ENCODE measurements around the gene MYBPC2. TPM values are rescaled to one million over a fixed set of nuclear protein-coding genes. Genes with fewer than 3 reads are reported as not detected.
A peak's percentile ranks its signal among the peaks of the same experiment; 100 is the strongest.
"Not testable (repeated sequence)": the region's sequence is repeated elsewhere in the genome, so short reads cannot be mapped to it uniquely, and the experiment has no call there.

Gene MYBPC2
- total RNA-seq, 1 experiment from 2014 or later, result not detected

DNA sequence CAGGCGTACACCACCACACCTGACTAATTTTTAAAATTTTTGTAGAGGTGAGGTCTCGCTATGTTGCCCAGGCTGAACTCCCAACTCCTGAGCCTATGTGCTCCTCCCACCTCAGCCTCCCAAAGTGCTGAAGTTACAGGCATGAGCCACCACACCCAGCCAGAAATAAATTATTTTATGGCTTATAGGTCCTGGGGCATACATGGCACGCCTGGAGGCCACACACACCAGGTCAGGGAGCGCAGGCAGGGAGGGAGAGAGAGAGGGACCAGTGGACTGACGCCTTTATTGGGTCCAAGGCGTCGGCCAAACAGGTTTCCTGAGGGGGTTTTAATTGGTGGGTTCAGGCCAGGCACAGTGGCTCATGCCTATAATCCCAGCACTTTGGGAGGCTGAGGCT is 7.1 kb upstream of the MYBPC2 start:
- no peak for DNase-seq (ENCODE audit: extremely low read depth, low read depth)

DNA sequence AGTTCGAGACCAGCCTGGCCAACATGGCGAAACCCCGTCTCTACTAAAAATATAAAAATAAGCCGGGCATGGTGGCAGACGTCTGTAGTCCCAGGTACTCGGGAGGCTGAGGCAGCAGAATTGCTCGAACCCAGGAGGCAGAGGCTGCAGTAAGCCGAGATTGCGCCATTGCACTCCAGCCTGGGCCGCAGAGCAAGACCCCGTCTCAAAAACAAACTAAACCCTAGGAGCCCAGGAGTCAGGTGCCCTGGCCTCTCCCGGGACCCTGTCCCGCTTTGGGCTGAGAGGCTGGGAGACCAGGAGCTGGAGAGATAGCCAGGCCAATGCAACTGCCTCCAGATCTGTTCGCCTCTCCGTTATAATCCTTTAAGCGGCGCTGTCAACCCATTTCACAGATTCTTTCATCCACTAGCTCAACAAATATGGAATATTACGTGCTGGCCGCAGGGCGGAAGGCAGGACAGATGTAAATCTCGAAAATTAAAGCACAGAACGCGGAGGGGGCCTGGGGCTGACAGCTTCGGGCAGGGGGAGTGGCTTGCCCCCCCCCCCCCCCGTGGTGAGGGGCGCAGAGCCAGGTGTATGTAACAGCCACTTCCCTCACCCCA is 5.3 kb upstream of the MYBPC2 start:
- DNase-seq (ENCODE audit: extremely low read depth, low read depth), result no peak

DNA sequence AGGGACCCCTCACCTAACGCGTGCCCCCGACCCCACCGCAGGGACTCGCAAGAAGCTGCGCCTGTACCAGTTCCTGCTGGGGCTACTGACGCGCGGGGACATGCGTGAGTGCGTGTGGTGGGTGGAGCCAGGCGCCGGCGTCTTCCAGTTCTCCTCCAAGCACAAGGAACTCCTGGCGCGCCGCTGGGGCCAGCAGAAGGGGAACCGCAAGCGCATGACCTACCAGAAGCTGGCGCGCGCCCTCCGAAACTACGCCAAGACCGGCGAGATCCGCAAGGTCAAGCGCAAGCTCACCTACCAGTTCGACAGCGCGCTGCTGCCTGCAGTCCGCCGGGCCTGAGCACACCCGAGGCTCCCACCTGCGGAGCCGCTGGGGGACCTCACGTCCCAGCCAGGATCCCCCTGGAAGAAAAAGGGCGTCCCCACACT is 4.7 kb upstream of the MYBPC2 start:
- DNase-seq (ENCODE audit: extremely low read depth, low read depth), result no peak

DNA sequence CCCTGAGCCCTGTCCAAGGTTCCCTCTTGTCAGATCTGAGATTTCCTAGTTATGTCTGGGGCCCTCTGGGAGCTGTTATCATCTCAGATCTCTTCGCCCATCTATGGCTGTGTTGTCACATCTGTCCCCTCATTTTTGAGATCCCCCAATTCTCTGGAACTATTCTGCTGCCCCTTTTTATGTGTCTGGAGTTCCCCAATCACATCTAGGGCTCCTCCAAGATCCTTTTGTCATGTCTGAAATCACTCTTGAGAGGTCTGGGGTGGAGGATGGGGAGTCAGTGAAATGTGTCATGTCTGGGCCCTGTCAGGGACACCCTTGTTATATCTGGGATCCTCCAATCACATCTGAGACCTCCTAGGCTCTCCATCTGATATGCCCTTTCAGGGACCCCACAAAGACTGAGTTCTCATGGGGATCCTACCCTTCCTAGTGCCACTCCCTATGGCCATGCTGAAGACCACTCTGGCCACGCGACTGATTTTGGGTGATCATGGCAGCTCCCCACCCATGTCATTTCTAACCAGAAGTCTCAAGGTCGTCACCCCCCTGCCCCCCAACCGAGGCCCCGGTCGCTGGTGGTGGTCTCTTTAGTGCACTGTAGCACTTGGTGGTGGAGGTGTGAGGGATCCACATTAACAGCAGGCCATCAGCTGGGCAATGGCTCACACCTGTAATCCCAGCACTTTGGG is 3.8 kb upstream of the MYBPC2 start:
- no peak for DNase-seq (ENCODE audit: extremely low read depth, low read depth)

DNA sequence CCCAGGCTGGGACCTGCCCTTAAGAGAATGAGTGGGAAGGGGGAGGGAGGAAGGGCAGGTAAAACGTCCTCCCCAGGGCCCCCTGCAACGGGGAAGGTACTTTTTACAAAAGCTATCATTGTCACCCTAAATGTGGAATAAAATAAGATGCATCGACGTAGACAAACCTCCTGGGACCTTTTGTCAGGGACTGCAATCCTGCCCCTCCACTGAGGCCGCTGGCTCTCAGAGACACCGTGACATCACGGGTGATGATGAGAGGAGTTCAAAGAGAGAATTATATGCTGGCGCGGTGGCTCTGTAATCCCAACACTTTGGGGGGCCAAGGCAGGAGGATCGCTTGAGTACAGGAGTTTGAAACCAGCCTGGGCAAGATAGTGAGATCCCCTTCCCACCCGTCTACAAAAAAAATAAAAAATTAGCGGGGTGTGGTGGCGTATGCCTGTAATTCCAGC is 1.8 kb upstream of the MYBPC2 start:
- no peak for DNase-seq (ENCODE audit: extremely low read depth, low read depth)

DNA sequence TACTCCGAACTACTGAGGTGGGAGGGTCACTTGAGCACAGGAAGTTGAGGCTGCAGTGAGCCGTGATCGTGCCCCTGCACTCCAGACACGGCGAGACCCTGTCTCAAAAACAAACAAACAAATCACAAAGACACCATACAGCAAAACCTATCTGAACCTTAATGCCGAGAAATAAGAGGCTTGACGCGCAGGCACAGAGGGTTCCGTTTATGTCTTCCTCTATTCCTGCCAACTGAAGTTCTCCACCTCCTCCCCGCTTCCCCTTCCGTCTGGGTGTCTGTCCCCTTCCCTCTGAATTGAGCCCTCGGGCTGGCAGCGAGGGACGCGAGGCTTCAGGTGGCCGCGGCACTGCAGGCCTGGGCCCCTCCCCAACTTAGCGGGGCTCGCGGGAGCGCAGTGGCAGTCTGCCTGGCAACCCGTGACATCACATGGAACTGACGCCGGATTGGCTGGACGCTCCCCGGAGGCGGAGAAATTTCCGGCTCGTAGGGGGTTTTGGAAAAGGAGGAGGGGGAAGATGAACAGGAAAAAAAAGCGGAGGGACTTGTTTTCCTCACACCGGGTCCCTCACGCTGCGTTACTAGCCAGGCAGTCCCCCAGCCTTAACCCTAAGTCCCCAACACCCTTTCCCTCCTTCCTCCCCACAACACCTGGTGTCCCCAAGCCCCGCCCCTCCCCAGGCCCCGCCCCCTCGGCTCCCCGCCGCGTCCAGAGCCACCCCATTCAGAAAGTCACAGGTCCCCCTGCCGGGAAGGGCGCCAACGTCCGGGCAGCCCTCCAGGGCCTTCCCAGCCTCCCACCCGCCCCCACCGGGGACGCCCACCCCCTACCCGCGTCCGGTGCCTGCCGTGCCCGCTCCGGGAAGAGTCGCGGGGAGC is 1.1 kb upstream of the MYBPC2 start:
- DNase-seq (ENCODE audit: extremely low read depth, low read depth), result peak; percentile 57

DNA sequence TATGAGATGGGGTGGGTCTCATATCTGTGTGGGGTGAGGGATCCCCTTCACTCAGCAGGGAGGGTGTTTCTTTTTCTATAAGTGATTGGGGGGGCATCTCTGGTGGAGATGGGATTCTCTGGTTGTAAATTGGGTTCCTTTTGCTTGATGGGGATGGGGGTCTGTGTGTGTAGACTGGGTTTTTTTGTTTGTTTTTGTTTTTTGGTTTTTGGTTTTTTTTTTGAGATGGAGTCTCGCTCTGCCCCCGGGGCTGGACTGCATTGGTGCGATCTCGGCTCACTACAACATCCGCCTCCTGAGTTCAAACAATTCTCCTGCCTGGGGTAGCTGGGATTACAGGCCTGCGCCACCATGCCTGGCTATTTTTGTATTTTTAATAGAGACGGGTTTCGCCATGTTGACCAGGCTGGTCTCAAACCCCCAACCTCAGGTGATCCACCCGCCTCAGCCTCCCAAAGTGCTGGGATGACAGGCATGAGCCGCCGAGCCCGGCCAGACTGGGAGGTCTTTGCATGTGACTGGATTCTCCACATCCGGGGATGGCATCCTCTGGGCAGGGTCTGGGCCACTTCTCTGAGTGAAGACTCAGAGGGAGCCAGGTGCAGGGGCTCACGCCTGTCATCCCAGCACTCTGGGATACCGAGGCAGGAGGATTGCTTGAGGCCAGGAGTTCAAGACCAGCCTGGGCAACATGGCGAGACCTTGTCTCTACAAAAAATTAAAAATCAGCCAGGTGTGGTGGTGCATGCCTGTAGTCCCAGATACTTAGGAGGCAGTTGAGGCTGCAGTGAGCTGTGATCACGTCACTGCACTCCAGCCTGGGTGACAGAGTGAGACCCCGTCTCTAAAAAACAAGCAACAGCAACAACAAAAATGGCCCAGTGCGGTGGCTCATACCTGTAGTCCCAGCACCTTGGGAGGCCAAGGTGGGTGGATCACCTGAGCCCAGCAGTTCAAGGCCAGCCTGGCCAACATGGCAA is 799 bp downstream of the MYBPC2 start:
- no peak for DNase-seq (ENCODE audit: extremely low read depth, low read depth)

DNA sequence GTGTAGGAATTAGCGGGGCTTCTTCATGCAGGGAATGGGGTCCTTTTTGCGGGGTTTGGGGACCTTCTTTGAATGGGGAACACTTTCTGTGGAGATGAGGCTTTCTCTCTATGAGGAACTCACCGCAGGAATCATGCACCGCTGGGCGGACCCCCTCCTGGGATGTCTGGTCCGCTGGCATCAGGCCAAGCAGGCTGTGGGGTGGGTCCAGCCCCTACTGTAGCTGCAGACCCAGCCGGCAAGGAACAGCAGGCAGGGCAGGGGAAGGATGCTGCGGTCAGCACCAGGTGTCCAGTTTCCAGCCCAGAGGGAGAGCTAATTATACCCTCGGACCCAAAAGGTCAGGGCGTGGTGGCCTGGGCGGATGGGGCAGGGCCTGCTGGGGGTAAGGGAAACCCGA is 1.8 kb downstream of the MYBPC2 start:
- no peak for DNase-seq (ENCODE audit: extremely low read depth, low read depth)

DNA sequence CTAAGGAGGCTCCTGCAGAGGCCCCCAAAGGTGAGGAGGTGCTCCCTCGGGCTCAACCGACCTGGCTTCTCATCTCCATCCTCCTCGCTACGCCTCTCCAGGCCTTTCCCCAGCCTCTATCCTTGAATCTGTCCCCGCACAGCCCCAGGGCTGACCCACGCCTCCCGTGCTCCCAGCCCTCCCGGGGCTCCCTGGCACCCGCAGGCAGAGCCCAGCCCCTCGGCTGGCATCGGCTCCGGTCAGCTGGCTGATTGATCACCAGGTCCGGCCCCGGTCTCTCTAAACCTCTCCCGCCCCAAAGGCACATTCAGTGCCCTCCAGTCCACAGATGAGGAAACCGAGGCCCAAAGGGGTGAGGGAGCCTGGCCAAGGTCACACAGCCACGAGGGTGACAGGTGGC is 2.5 kb downstream of the MYBPC2 start:
- no peak for DNase-seq (ENCODE audit: extremely low read depth, low read depth)

DNA sequence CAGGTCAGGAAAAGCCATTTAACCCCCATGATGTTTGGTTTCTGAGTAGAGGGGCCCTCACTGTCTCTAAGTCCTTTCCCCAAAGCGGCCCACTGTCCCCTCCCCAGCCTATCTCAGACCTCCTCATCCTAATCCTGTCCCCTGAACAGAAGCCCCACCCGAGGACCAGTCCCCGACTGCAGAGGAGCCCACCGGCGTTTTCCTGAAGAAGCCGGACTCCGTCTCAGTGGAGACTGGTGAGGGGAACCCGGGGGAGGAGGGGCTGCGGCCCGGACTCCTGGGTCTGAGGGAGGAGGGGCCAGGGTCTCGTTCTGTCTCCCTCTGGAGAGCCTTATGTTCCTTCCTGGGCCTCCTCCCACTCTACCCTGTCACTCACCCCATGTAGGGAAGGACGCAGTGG is 2.9 kb downstream of the MYBPC2 start:
- DNase-seq (ENCODE audit: extremely low read depth, low read depth), result no peak

DNA sequence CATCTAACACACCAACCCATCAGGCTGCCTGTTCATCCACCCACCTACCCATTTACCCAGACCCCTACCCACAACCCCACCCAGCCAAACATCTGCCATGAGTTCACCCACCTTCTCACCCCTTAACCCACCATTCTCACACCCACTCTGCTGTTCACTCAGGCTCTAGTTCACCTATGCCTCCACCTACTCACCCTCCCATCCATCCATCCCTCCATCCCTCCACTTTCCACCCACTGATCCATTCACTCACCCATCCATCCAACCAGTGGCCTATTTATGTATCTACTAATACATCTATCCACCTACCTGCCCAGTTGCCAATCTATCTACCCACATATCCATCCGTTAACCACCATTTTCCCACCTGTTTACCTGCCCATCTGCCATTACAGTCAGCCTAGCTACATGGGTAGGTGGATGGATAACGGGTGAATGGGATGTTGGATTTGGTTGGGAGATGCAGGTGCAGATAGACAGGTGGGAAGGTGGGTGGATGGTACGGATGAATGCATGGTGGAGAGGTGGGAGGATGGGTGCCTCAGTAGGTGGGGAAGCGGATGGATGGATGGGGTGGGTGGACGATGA is 5.3 kb downstream of the MYBPC2 start:
- no peak for DNase-seq (ENCODE audit: extremely low read depth, low read depth)

DNA sequence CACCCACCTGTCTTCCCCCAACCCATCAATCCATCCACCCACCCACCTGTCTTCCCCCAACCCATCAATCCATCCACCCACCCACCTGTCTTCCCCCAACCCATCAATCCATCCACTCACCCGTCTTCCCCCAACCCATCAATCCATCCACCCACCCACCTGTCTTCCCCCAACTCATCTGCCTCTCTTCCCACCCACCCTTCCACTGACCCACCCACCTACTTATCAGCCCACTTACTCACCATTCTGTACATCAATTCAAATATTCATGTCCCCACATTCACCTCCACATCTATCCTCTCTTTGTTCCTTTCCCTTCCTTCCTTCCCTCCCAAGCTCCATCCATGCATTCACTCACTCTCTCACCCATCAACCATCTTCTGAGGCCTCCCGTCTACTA is 6.4 kb downstream of the MYBPC2 start:
- not testable (repeated sequence) for DNase-seq (ENCODE audit: extremely low read depth, low read depth)

DNA sequence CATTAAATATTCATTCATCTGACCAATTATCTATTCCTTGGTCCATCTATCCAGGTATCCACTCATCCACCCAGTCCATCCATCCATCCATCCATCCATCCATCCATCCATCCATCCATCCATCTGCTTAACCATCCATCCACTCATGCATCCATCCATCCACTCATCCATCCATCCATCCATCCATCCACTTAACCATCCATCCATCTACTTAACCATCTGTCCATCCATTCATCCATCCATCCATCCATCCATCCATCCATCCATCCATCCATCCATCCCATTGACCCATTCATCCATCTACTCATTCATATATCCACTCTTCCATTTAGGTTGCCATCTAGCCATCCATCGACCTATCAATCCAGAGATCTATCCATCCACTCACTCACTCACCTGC is 11.4 kb downstream of the MYBPC2 start:
- DNase-seq (ENCODE audit: extremely low read depth, low read depth), result no peak

DNA sequence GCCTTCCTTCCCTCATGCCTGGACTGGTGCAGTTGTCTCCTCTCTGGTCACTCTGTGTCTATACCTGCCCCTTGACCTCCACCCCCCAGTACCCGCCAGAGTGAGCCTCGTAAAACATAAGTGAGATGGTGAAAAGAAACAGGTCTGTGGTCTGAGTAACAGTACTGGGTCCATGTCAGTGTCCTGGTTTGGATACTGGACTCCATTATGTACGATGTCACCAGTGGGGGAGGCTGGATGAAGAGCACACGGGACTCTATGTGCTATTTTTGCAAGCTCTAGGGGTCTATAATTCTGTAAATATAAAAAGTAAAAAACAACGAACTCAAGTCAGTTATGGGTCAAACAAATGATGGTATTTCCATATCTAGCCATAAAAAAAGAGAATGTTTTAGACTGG is 14.4 kb downstream of the MYBPC2 start:
- DNase-seq (ENCODE audit: extremely low read depth, low read depth), result no peak

DNA sequence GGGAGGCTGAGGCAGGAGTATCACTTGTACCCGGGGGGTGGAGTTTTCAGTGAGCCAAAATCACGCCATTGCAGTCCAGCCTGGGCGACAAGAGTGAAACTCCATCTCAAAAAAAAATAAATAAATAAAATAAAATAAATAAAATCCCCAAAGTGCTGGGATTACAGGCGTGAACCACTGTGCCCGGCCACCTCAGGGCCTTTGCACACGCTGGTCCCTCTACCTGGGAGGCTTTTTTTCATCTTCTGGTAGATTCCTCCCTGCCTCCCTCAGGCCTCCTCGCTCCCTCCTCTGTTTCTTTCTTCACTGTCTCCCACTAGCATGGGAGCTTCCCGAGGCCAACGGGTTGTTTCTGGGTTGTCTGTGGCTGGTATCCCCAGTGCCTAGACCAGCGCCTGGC is 15.1 kb downstream of the MYBPC2 start:
- DNase-seq (ENCODE audit: extremely low read depth, low read depth), result no peak

DNA sequence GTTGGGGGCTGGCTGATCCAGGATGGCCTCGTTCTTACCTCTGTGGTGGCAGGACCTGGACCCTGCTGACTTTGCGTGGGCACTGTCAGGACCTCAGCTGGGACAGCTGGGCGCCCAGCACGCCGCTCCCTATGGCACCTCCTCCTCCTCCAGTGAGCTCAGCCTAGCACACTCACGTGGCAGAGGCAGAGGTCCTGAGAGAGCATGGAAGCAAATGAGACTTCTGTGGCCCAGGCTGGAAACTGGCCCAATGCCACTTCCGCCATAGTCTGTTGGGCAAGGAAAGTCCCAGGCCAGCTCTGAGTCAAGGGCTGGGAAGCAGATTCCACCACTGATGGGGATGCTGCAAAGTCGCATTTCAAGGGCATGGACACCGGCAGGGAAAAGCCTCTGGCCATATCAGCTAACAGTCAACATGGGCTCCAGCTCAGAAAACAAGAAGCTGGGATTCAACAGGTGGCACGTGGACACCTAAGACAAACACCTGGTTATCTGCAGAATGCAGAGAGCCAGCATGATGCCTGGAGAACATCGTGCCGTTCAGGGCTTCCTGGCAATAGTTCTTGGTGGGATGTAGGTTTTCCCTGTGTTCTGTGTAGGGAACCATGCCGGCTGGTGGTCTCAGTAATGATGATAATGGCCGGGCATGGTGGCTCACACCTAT is 16.7 kb downstream of the MYBPC2 start:
- DNase-seq (ENCODE audit: extremely low read depth, low read depth), result no peak

DNA sequence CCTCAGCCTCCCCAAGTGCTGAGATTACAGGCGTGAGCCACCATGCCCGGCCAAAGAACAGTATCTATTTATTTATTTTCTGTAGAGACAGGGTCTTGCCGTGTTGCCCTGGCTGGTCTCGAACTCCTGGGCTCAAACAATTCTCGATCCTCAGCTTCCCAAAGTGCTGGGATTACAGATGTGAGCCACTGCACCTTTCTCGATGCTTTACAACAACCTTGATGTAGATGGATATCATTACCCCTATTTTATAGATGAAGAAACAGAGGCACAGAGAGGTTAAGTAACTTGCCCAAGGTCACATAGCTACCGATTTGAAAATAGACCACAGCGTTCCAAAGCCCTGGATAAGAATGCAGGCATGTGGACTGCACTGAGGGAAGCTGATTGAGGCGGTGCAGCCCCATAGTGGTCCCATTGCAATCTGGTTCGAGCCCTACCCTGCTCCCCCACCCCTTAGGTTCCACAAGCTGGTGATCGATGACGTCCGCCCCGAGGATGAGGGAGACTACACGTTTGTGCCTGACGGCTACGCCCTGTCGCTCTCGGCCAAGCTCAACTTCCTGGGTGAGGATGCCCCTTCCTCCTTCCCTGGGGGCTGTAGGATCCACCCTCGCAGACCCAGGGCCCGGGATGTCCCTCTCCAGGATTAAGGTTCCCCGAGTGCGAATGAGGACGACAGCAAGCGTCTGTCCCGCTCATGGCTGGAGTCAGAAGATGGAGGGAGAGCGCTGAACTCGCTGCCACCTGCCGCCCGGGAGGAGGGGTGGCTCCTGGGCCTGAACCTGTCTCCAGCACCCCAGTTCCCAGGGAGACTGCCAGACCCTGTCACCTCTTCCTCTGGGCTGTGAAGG is 17.9 kb downstream of the MYBPC2 start:
- DNase-seq (ENCODE audit: extremely low read depth, low read depth), result no peak

DNA sequence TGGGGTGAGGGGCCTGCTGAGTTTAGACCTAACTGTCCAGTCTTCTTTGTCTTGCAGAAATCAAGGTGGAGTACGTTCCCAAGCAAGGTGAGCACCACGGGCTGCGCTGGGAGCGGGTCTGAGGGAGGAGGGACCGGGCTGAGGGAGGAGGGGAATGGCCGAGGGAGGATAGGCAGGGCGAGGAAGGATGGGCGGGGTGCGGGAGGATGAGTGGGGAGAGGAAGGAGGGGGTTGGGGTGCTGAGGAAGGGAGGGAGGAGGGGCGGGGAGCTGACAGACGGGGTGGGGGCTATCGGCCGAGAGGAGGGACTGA is 18.5 kb downstream of the MYBPC2 start:
- DNase-seq (ENCODE audit: extremely low read depth, low read depth), result no peak

DNA sequence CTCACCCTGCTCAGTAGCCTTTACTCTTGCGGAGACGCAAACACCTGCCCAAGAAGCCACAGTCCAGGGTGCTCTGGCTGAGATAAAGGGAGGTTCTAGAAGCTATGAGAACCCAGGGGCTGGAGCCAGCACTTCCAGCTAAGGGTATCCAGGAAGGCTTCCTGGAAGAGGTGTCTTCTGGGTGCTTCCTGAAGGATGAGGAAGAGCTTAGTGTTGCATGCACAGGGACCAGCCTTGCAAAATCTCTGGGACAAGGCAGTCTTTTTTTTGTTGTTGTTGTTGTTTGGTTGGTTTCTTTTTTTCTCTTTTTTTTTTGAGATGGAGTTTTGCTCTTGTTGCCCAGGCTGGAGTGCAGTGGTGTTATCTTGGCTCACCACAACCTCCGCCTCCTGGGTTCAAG is 20.6 kb downstream of the MYBPC2 start:
- DNase-seq (ENCODE audit: extremely low read depth, low read depth), result no peak

All from NCI-H460 (cell line).